Ishikawa (cell line): Measurements from ENCODE around the gene VWCE.

ENCODE experiments used
- EP300 ChIP-seq: IDR thresholded peaks from 2 replicates; pipeline ENCODE4 v1.6.1; 2012; ENCODE audit warnings: borderline replicate concordance
- YY1 ChIP-seq: IDR thresholded peaks from 2 replicates; pipeline ENCODE4 v1.6.1; 2012; ENCODE audit warnings: low read depth

DNA sequence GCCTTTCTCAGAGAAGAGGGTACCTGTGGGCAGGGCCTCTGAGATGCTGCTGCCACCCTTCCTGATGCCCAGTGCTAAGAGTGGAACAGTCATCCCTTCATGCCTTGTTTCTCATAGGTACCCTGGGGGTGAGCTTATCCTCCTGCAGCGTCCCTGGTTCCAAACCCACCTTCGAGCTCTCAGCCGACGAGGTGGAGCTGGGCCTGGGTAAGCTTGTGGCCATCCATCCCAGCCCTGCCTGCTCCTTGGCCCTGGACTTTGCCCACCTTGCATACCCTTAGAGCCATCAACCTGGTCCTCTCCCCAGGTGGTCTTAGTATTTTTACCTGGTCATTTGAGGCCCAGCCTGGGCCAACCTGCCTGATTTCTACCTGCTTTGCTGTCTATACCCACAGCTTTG lies 46.6 kb upstream of the VWCE start:
- no peak for TF ChIP-seq EP300
- TF ChIP-seq YY1 = no peak
